Measurements from ENCODE around the gene DNLZ. TPM values are rescaled to one million over a fixed set of nuclear protein-coding genes. Genes with fewer than 3 reads are reported as not detected.

The DNLZ gene
- total and polyA plus RNA-seq, 9 of the 15 experiments (the other 6 are each of a cell fraction or from before 2014, with no cell fraction given): 0.17 to 44.6 (median 3.4) TPM

DNA sequence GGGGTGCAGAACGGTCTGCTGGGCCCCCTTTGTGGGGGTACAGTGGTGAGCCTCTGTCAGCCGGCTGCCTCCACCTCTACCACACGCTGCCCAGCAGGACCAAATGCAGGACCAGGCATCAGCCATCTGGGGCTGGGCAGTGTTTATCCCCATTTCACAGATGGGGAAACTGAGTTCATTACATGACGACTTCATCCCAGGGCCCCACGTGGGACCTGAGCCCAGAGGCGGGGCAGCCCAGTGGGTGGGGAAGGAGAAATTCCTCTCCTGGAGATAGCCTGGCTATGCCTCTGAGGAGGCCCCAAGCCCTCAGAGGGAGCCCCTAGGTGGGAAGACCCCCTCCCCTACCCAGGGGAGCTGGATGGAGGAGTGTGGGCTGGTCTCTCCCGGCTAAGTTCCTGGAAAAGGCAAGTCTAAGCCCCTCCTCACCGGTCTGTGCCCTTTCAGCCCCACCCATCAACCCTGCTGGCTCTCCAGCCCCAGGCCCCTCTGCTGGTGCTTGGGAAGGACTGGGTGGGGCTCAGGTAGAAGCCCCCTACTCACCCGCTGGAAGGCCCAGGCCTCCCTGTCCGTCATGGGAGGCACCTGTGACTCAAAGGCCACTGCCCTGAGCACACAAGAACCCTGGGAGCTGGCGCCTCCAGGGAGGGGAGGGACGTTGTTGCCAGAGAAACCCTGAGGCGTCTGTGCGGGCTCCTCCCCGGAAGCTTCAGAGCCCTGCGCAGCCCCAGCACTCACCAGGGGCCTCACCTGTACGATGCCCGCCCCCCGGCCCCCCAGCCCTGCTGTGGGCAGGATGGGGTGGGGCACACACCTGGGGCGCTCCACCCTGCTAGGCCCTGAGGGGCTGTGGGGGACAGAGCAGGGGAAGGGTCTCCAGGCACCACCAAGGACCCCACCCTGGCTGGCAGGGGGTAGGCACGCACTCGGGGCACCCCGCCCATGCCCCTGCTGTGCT lies 52.2 kb downstream of the DNLZ start (continued):
- TF ChIP-seq CTCFL (IDR thresholded peaks at IDR 0.05; ENCODE audit: borderline replicate concordance, insufficient read depth, low read depth, low read length, poor library complexity, severe bottlenecking): no peak
- TF ChIP-seq SAFB2 (IDR thresholded peaks at IDR 0.05; ENCODE audit: borderline replicate concordance, low read depth, low read length, severe bottlenecking): no peak
- no peak for TF ChIP-seq MYC (IDR thresholded peaks at IDR 0.05; ENCODE audit: low read depth, low read length)
- TF ChIP-seq MYC (CRISPR knock-in tag; IDR thresholded peaks at IDR 0.05; ENCODE audit: borderline replicate concordance, low read depth): no peak
- peak; percentile 82; the same call in 1 of the 2 replicates for TF ChIP-seq RFX1 (IDR thresholded peaks at IDR 0.05)
- TF ChIP-seq ZFX (CRISPR knock-in tag; IDR thresholded peaks at IDR 0.05): 0 out of 2 replicates have a peak, but pooled peaks have one; percentile 28
- TF ChIP-seq ZNF444 (CRISPR knock-in tag; IDR thresholded peaks at IDR 0.05): no peak

Data from K562 (cell line).